NCI-H510A treated with DMSO at 0.1 percent for 48 hours (cell line): Measurements from ENCODE around the gene BORCS5.

Experiments
- DNase-seq: peaks from one replicate; lab custom pipeline; 2025; lab: John Stamatoyannopoulos, UW

Gene BORCS5

GRCh38 chr12:12513416-12514006 is 156.6 kb downstream of the BORCS5 start:
- no peak for DNase-seq

GRCh38 chr12:12518464-12518845 is 161.6 kb downstream of the BORCS5 start:
- no peak for DNase-seq

- DNase-seq = no peak
Measured at GRCh38 chr12:12518919-12519318, 162.0 kb downstream of the BORCS5 start.
